Measurements from ENCODE around the gene SH3GL2.

SH3GL2 gene

DNA sequence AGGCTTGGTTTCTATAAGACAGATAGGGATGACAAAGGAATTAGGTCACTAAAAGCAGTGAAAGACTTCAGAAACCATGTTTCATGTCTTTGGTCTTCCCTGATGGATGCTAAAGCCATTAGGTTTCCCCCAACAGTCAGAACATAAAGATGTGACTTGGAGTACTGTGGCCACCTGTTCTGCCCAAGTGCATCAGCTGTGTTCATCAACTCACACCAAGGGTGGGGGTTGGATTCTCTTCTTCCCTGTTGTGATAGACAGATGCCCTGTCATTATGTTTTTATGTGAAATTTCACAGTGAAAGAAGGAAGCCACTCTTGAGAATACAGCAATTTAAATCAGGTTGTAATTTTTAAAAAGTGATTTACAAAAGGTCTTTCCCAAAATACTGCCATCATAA is 196.8 kb downstream of the SH3GL2 start:
- Histone ChIP-seq H3K9ac (ENCODE audit: low read length) (no peak overlapping the region), H3K27ac (ENCODE audit: low read depth, low read length) (no peak overlapping the region), H3K27me3 (ENCODE audit: control insufficient read depth, insufficient read depth, low read length) (no peaks in the 10 kb centered on the region), H3K4me1 (ENCODE audit: control insufficient read depth, insufficient read depth, low read length) (no peaks in the 10 kb centered on the region), H3K36me3 (ENCODE audit: control insufficient read depth, insufficient read depth, low read length) (no peaks in the 10 kb centered on the region), H3K4me3 (ENCODE audit: low read length) (no peak overlapping the region)

DNA sequence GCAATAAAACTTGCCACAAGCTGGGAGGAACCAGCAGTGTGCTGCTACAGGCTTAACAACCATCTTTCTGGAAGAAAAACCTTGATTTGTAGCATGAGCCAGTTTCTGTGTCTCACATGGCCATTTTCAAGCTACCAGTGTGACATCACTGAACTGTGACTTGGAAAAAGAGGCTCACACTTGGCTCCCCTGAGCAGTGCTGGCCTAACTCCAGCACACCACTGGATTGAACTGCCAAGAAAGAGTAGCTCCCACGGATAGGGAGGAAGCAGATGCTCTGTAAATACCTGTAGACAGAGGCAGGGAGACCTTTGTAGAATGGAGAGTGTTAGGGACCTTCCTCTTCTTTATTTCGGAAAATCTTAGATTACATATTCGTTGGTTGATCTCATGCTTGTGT is 197.9 kb downstream of the SH3GL2 start:
- no peaks in the 10 kb centered on the region for H3K27me3 ChIP-seq (ENCODE audit: control insufficient read depth, insufficient read depth, low read length)

DNA sequence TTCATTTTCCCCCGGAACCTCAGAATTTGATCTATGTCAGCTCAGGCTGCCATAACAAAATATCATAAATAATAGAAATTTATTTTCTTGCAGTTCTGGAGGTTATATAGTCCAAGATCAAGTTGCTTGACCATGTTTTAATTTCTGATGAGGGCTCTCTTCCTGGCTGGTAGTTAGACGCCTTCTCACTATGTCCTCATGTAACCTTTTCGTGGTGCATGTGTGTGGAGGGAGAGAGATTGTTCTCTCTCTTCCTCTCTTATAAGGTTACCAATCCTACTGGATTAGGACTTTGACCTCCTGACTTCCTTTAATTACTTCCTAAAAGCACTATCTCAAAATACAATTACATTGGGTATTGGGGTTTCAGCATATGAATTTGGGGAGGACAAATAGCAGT is 198.6 kb downstream of the SH3GL2 start:
- no peaks in the 10 kb centered on the region for H3K36me3 ChIP-seq (ENCODE audit: control insufficient read depth, insufficient read depth, low read length)
- H3K4me1 ChIP-seq (ENCODE audit: control insufficient read depth, insufficient read depth, low read length) = no peaks in the 10 kb centered on the region
- no peak overlapping the region for H3K4me3 ChIP-seq (ENCODE audit: low read length)
- no peak overlapping the region for H3K9ac ChIP-seq (ENCODE audit: low read length)
- H3K27ac ChIP-seq (ENCODE audit: low read depth, low read length) = no peak overlapping the region
- H3K27me3 ChIP-seq (ENCODE audit: control insufficient read depth, insufficient read depth, low read length) = no peaks in the 10 kb centered on the region

More for the DNA sequence above, 197.9 kb downstream of the SH3GL2 start:
- Histone ChIP-seq H3K9ac (ENCODE audit: low read length) (no peak overlapping the region), H3K4me1 (ENCODE audit: control insufficient read depth, insufficient read depth, low read length) (no peaks in the 10 kb centered on the region), H3K27ac (ENCODE audit: low read depth, low read length) (no peak overlapping the region), H3K4me3 (ENCODE audit: low read length) (no peak overlapping the region), H3K36me3 (ENCODE audit: control insufficient read depth, insufficient read depth, low read length) (no peaks in the 10 kb centered on the region)

DNA sequence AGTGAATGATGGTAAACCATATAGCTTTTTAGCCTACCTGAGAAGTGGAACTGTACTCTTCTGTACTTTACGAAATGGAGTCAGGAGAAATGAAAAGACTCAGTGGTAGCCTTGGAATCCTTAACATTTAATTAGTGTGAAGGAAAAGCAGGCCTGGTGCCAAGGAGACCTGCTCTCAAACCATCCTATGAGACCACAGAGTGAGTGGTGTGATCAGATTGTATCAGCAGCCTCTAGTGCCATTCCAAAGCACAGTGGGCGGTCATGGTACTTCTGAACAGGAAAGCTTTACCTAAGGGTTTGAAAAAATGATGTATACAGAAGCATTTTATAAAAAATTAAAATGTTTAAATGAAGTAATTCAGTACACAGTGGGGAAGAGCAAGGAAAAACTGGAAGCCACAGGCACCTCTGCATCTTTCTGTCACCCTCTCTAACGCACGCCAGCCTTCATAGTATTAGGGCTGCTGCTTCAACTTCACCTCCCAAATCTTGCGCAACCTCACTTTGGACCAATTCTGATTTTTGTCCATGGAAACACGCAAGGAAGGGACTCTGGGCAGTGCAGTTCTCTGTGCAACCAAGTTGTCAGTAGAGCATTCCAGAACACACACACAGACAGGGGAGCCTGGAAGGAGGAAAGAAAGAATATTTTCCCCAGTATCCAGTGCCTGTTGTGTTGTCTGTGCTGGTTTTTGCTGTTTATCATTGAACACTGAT is 203.7 kb downstream of the SH3GL2 start:
- no peak overlapping the region for H3K27ac ChIP-seq (ENCODE audit: low read depth, low read length)
- no peaks in the 10 kb centered on the region for H3K36me3 ChIP-seq (ENCODE audit: control insufficient read depth, insufficient read depth, low read length)
- no peaks in the 10 kb centered on the region for H3K4me1 ChIP-seq (ENCODE audit: control insufficient read depth, insufficient read depth, low read length)
- no peak overlapping the region for H3K4me3 ChIP-seq (ENCODE audit: low read length)
- H3K9ac ChIP-seq (ENCODE audit: low read length) = no peak overlapping the region
- no peaks in the 10 kb centered on the region for H3K27me3 ChIP-seq (ENCODE audit: control insufficient read depth, insufficient read depth, low read length)

DNA sequence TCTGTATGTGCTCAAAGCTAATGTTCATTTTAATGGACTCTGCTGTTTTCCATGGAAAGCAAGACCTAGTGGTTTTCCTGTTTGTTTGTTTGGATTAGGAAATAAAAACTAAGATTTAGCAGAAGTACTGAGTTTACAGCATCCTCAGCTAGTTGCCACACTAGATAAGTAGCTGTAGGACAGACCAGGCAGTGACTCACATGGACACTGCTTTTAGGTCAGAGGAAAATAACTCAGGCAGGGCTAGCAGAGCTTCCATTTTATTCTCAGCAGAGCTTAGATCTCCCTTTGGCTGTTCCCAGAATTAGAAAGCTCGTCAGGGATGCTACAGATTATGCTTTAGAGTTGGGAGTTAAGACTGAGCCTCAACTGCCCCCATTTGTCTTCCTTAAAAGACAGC is 204.4 kb downstream of the SH3GL2 start:
- no peak overlapping the region for H3K27ac ChIP-seq (ENCODE audit: low read depth, low read length)
- H3K4me1 ChIP-seq (ENCODE audit: control insufficient read depth, insufficient read depth, low read length) = no peaks in the 10 kb centered on the region
- no peak overlapping the region for H3K9ac ChIP-seq (ENCODE audit: low read length)
- H3K36me3 ChIP-seq (ENCODE audit: control insufficient read depth, insufficient read depth, low read length) = no peaks in the 10 kb centered on the region
- H3K4me3 ChIP-seq (ENCODE audit: low read length) = no peak overlapping the region
- H3K27me3 ChIP-seq (ENCODE audit: control insufficient read depth, insufficient read depth, low read length) = no peaks in the 10 kb centered on the region

DNA sequence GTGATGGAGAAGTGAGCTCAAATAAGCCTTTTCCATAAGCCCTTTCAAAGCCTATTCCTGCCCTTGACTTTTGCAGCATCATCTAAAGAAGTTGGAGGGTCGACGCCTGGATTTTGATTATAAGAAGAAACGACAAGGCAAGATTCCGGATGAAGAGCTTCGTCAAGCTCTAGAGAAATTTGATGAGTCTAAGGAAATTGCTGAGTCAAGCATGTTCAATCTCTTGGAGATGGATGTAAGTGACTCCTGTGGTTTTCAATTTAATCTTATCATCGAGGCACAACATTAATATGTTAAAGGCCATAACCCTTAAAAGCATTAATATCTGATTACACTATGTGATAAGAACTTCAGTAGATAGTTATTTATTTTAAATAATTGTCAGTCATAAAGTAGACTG is 210.4 kb downstream of the SH3GL2 start:
- H3K4me3 ChIP-seq (ENCODE audit: low read length) = no peak overlapping the region
- H3K27me3 ChIP-seq (ENCODE audit: control insufficient read depth, insufficient read depth, low read length) = no peaks in the 10 kb centered on the region
- H3K4me1 ChIP-seq (ENCODE audit: control insufficient read depth, insufficient read depth, low read length) = no peaks in the 10 kb centered on the region
- H3K27ac ChIP-seq (ENCODE audit: low read depth, low read length) = no peak overlapping the region
- H3K36me3 ChIP-seq (ENCODE audit: control insufficient read depth, insufficient read depth, low read length) = no peaks in the 10 kb centered on the region
- no peak overlapping the region for H3K9ac ChIP-seq (ENCODE audit: low read length)

DNA sequence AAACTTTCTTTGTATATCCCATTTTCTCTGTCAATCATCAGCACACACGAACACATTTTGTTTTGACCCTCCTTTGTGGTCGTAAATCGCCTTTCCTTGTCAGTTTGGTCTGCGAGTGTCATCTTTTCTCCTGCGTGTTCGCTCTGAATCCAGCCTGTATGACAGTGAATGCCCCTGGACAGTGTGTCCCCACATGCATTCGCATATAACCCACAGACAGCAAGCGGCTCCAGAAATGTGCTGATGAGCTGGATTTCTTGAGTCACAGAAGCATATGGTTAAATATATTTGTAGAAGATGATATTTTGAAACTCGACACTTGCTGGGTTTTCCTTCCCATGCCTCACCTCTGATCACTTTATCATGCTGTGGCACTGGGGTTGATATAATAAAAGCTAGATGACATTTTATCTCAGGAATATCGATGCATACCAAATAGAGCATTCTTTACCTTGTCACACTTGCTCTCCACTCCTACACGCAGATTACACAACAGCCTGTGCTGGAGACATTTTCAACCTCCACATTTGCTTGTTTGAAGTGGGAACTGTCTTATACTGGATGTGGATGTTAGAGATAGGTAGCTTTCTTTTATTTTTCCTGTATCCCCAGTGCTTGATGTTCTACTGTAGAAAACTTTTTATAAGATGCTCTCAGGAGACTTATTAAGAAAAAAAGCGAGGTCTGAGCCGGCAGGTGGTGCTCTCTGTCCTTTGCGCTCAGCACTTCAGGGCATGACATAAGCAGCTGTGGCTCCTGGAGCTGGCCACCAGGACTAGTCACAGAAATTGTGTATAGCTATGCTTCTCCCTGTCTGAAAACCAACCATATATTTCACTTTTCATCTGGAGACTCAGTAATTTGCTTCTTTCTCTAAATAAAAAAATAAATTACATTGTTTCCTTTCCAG is 215.1 kb downstream of the SH3GL2 start:
- no peak overlapping the region for H3K4me3 ChIP-seq (ENCODE audit: low read length)
- H3K4me1 ChIP-seq (ENCODE audit: control insufficient read depth, insufficient read depth, low read length) = no peaks in the 10 kb centered on the region
- H3K27me3 ChIP-seq (ENCODE audit: control insufficient read depth, insufficient read depth, low read length) = no peaks in the 10 kb centered on the region
- H3K27ac ChIP-seq (ENCODE audit: low read depth, low read length) = no peak overlapping the region
- H3K36me3 ChIP-seq (ENCODE audit: control insufficient read depth, insufficient read depth, low read length) = no peaks in the 10 kb centered on the region
- no peak overlapping the region for H3K9ac ChIP-seq (ENCODE audit: low read length)

DNA sequence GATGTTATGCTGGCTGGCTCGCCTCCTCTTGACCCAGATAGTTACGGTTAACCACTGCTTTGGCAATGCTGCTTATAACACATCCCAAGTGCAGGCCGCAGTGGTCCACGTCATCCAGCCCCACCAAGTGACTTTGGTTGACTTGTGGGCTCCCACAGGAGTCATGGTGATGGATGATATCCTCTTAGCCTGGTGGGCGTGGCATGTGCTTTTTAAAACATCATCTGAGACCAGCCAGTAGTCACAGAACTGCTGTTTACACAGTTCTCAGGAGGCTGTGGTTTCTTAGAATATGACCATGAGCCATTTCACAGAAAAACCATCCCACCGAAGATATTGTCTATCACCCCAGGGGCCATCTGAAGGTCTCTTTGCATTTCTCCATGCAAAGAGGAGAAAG is 216.9 kb downstream of the SH3GL2 start:
- H3K4me1 ChIP-seq (ENCODE audit: control insufficient read depth, insufficient read depth, low read length) = no peaks in the 10 kb centered on the region
- no peak overlapping the region for H3K27ac ChIP-seq (ENCODE audit: low read depth, low read length)
- no peak overlapping the region for H3K4me3 ChIP-seq (ENCODE audit: low read length)
- no peak overlapping the region for H3K9ac ChIP-seq (ENCODE audit: low read length)
- H3K27me3 ChIP-seq (ENCODE audit: control insufficient read depth, insufficient read depth, low read length) = no peaks in the 10 kb centered on the region
- no peaks in the 10 kb centered on the region for H3K36me3 ChIP-seq (ENCODE audit: control insufficient read depth, insufficient read depth, low read length)

DNA sequence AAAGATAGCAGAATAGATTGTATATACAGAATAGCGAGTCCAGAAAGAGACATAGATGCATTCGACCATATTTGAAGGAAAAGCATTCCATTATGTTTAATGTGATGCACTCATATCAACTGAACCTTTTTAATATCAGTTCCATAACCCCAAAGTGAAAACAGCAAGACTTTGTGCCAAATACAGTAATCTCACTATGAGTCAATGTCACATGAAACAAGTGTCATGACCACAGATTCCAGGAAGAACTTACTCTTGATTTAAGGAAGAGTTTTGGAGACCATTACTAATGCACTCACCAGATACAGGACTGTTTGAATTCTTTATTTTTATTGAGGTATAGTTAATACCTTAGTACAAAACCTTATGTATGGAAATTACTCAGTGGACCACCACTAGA is 220.5 kb downstream of the SH3GL2 start:
- Histone ChIP-seq H3K27me3 (ENCODE audit: control insufficient read depth, insufficient read depth, low read length) (no peaks in the 10 kb centered on the region), H3K4me3 (ENCODE audit: low read length) (no peak overlapping the region), H3K4me1 (ENCODE audit: control insufficient read depth, insufficient read depth, low read length) (no peaks in the 10 kb centered on the region), H3K36me3 (ENCODE audit: control insufficient read depth, insufficient read depth, low read length) (no peaks in the 10 kb centered on the region), H3K9ac (ENCODE audit: low read length) (no peak overlapping the region), H3K27ac (ENCODE audit: low read depth, low read length) (no peak overlapping the region)

DNA sequence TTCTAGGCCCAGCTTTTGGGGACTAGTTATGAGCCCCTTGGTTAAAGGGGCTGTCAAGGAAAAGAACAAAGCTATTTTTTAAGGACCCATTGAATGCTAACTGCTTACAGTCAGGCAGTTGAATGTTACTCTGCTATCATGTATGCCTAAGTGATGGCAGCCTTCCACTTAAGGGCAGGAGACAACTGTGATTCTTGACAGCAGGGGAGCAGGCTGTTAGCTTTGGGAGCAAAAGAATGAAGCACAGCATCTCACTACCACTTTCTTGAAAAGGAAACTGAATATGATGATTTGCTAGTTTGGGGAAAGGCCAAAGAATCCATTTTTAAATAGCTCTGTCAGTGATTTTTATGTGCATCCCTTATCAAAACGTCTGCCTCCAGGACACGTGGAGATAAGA is 221.6 kb downstream of the SH3GL2 start:
- H3K36me3 ChIP-seq (ENCODE audit: control insufficient read depth, insufficient read depth, low read length) = no peaks in the 10 kb centered on the region
- no peaks in the 10 kb centered on the region for H3K27me3 ChIP-seq (ENCODE audit: control insufficient read depth, insufficient read depth, low read length)
- H3K27ac ChIP-seq (ENCODE audit: low read depth, low read length) = no peak overlapping the region
- no peaks in the 10 kb centered on the region for H3K4me1 ChIP-seq (ENCODE audit: control insufficient read depth, insufficient read depth, low read length)
- no peak overlapping the region for H3K9ac ChIP-seq (ENCODE audit: low read length)
- H3K4me3 ChIP-seq (ENCODE audit: low read length) = no peak overlapping the region

DNA sequence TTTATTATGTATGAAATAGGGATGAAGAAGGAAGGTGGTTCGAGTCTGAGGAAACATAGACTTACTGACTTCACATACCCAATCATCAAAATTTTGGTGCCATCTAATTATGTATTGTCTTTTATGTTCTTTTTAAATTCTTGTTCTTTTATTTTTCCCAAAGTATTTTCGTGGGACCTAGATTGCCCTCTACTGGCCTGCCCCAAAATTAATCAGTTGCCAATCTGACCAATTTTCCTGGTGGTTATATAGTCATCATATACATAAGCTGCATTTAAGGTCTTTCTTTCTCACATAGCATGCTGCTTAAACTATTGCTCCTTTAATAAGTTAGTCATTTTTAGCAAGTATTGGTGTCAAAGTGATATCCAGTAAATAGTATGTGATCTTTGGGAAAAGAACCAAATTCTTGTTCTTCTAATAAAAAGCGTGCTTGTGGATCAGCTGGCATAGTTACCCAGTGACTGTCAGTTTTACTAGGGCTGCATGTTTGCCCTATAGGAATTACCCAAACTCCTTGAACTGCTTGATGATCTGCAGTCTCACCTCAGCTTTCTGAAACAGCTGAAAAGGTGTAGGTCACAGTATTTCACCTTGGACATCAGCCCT is 223.5 kb downstream of the SH3GL2 start:
- H3K9ac ChIP-seq (ENCODE audit: low read length) = no peak overlapping the region

DNA sequence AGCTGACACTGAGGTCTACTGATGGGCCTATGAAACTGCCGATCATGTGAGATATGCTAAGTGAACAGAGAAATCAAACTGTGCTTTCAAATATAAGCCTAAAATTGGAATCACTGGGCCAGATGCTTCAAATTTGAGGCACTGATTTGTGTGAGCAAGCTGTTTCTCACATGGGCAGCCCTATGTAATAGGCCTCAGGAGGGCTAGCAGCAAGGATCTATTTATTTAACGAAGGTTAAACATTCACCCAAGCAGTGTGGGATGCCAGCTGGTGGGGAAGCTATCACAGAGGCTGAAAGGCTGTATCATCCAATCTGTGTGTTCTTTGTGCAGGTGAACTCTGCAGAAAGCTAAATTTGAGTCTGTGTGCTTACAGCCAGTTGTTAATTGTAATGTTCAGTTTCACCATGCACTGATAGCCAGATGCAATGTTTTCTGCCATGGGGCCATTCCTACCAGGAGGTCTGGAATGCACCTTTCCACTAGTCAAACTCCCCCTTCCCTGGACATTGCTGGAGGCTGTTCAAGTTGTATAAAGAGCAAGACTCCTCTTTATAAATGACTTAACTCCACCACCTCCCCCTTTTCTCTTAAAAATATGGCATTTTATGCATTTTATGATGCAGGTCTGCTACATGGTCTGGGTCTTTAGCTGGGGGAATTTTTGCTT is 228.9 kb downstream of the SH3GL2 start:
- H3K27me3 ChIP-seq (ENCODE audit: control insufficient read depth, insufficient read depth, low read length) = no peaks in the 10 kb centered on the region
- no peak overlapping the region for H3K4me3 ChIP-seq (ENCODE audit: low read length)
- H3K36me3 ChIP-seq (ENCODE audit: control insufficient read depth, insufficient read depth, low read length) = no peaks in the 10 kb centered on the region
- no peak overlapping the region for H3K9ac ChIP-seq (ENCODE audit: low read length)
- H3K4me1 ChIP-seq (ENCODE audit: control insufficient read depth, insufficient read depth, low read length) = no peaks in the 10 kb centered on the region
- no peak overlapping the region for H3K27ac ChIP-seq (ENCODE audit: low read depth, low read length)

More for the DNA sequence above, 223.5 kb downstream of the SH3GL2 start:
- Histone ChIP-seq H3K4me3 (ENCODE audit: low read length) (no peak overlapping the region), H3K27ac (ENCODE audit: low read depth, low read length) (no peak overlapping the region), H3K36me3 (ENCODE audit: control insufficient read depth, insufficient read depth, low read length) (no peaks in the 10 kb centered on the region), H3K4me1 (ENCODE audit: control insufficient read depth, insufficient read depth, low read length) (no peaks in the 10 kb centered on the region), H3K27me3 (ENCODE audit: control insufficient read depth, insufficient read depth, low read length) (no peaks in the 10 kb centered on the region)
